Measurements from ENCODE around the gene KRTAP10-6.
"Not testable (repeated sequence)": the region's sequence is repeated elsewhere in the genome, so short reads cannot be mapped to it uniquely, and the experiment has no call there.

The KRTAP10-6 gene

GRCh38 chr21:44599264-44600029 is 7.1 kb upstream of the KRTAP10-6 start:
- DNase-seq (ENCODE audit: low read depth), result no peak

GRCh38 chr21:44598061-44598460 is 5.8 kb upstream of the KRTAP10-6 start:
- DNase-seq (ENCODE audit: low read depth), result no peak

GRCh38 chr21:44596068-44596725 is 3.9 kb upstream of the KRTAP10-6 start:
- DNase-seq (ENCODE audit: low read depth), result no peak

DNA sequence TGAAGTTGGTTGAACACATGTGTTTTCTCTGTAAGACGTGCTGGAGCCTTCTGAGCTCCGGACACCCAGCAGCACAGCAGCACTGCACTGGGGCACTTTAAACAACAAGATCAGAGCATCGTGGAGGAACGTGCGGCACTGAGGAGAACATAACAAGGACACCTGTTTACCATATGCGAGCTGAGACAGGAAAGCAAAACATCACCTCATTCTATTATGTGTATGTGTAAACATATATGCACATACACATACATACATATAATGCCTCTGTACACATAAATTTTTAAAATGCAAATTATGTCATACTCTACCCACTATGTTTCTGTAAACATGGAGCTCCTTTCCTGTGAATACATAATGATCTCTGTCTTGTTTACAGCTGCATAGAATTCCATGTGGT is 3.2 kb upstream of the KRTAP10-6 start:
- DNase-seq (ENCODE audit: low read depth), result no peak

DNA sequence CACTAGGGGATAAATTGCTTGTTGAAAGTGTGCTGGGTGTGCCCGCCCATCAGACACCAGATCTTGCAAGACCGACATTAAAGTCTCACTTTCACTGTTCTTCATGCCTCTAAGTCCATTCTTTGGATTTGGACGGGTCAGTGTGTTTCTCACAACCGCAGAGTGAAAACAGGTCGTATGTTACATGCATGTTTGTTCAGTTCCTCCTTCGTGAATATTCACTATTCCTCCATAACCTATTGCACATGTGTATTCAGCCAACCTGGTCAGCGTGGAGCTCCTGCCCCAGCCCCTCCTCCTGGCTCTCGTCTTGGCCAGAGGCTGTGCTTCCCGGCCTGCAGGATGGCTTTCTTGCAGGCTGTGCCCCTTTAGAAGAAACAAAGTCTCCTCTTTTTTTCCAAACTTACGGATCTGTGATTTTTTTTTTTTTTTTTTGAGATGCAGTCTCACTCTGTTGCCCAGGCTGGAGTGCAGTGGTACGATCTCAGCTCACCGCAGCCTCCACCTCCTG is 2.2 kb upstream of the KRTAP10-6 start:
- DNase-seq (ENCODE audit: low read depth), result no peak

DNA sequence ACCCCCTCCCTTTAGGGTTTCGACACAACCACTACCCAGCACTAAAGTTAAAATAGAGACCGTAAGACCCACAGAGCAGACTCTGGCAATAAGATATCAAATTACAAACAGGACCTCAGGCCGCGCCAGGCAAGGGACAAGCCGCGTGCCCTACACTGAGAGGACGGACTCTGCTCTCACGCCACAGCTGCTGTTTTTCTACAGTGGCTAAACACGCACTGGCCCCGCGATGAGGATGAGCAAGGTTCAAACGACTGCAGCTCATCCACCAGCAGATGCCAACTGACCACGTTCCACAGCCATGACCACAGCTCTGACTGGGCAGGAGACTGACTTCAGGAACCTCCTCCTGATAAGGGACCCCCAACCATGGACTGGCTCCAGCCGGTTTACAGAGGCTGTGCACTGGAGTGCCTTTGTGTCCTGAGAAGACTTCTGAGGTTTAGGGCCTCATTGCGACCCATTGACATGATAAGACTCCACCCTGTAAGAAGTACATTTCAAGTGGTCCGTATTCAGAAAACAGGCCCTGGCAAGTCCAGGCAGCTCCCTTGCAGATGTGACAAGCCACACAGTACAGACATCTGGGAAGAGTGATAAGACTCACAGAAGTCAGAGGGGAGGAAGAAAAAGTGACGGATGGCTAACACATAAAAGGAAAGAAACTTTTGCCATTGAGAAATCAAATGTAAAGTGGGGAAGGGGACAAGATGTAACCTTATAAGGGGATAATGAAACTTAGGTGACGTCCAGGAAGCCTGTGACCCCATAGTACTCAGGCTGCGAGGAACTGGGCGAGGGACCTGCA is 1.5 kb upstream of the KRTAP10-6 start:
- DNase-seq (ENCODE audit: low read depth), result no peak

DNA sequence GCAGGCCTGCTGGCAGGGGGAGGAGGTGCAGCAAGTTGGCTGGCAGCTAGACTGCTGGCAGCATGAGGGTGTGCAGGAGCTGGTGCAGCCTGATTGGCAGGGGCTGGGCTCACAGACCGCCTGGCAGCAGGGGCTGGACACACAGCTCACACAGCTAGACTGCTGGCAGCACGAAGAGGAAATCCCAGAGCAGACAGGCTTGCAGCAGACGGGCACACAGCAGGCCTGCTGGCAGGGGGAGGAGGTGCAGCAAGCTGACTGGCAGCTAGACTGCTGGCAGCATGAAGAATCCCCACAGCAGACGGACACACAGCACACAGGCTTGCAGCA is 539 bp downstream of the KRTAP10-6 start:
- DNase-seq (ENCODE audit: low read depth), result not testable (repeated sequence)

DNA sequence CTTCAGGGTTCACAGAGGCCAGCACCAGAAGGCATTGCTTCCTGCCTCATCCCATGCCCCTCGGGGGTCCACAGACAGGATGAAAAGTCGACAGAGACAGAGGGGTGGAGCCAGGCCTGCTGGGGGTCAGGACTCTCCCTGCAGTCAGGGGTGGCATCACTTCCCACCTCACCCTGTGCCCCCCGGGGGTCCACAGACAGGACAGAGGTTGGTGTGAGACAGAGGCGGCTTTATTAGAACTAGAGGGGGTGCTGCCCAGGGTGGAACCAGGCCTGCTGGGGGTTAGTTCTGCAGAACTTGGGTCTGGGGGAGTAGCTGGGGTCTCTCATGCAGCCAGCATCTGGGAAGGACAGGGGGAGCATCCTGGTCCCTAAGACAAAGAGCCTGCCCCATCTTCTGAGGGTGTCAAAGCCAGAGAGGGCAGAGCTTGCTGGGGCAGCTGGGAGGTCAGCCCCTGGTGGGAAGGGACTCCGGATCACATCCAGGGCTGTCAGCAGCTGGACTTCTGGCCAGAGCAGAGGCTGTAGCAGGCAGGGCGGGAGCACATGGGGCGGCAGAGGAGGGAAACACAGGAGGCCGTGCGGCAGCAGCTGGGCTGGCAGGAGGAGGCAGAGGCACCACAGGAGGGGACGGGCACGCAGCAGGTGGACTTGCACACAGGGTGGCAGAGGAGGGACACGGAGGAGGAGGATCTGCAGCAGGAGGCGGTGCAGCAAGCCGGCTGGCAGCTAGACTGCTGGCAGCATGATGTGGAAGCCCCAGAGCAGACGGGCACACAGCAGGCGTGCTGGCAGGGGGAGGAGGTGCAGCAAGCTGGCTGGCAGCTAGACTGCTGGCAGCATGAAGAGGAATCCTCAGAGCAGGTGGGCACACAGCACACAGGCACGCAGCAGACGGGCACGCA is 1.2 kb downstream of the KRTAP10-6 start:
- not testable (repeated sequence) for DNase-seq (ENCODE audit: low read depth)

DNA sequence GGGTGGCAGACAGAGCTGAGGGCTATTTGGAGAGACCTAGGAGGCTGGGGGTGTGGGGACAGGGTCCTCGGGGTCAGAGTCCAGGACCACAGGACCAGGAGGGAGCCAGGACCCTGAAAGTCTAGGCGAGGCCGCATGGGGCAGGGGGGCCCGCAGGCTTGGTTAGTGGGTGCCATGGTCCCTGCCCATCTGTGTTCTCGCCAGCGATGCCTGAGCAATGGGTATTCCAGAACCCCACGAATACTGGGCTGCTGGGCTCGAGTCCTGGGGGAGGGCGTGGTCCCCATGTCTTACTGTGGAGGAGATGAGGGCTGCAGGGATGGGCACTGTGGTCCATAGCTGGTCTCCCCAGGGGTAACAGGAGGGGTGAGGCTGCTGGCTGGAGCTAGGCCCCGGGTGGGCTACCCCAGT is 2.0 kb downstream of the KRTAP10-6 start:
- no peak for DNase-seq (ENCODE audit: low read depth)

- no peak for DNase-seq (ENCODE audit: low read depth)
Observed at GRCh38 chr21:44589586-44590305, 2.6 kb downstream of the KRTAP10-6 start.

- DNase-seq (ENCODE audit: low read depth), result no peak
Observed at GRCh38 chr21:44589094-44589493, 3.2 kb downstream of the KRTAP10-6 start.

DNA sequence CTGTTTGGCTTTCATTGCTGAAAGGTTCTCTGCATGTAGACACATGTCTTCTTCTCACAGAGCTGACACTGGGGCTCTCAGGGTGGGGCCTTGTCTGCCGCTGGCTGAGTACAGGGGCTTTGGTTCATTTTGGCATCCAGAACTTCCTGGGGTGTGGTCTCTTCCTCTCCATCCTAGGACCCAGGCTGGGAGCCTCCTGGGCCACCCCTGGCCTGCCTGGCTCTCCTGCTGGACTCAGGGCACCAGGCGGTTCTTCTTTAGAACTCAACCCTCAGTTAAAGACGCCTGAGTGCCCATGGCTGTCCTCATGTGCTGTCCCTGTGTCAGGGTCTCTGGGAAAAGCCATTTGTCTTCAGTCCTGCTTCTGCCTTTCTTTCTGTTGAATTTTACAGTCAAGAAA is 6.4 kb downstream of the KRTAP10-6 start:
- DNase-seq (ENCODE audit: low read depth), result no peak

DNA sequence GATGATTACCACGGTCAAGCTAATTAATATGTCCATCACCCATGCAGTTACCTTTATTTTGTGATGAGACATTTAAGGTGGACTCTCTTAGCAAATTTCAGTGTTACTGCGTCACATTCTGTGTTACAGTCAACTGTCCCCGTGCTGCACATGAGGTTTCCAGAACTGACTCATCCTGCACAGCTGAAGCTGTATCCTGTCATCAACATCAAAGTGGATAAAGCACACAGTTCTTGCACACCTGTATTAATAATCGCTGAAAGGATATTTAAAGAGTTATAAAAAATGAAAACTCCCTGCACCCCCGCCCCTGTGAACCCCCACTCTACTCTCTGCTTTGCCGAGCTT is 8.5 kb downstream of the KRTAP10-6 start:
- DNase-seq (ENCODE audit: low read depth), result no peak

DNA sequence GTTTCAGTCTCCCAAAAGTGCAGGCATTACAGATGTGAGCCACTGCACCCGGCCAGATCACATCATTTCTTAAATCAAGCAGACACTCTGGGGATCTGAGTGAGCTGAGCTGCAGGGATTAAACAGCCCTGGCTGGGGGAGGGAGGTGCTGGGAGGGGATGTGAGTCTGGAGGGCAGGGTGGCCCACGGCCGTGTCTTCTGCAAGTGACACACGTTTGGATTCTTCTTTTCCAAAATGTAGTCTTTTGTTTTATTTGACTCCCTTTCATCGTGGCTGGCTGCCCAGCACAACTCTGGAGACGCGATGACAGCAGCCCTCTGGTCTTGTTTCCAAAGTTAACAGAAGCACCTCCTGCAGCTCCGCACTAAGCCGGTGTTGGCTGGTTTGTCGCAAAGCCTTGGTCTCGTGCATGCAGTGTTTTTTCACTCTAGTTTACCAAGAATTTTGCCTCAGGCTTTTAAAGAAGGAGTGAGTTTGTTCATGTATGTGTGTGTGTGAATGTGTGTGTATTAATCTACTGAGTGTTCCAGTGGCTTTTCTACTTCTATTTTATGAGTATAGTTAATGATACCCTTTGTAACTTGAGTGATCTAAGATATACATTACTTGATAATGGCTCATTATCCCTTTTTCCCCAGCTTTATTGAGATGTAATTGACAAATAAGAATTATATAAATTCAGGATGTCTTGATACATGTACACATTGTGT is 9.1 kb downstream of the KRTAP10-6 start:
- DNase-seq (ENCODE audit: low read depth), result no peak

DNA sequence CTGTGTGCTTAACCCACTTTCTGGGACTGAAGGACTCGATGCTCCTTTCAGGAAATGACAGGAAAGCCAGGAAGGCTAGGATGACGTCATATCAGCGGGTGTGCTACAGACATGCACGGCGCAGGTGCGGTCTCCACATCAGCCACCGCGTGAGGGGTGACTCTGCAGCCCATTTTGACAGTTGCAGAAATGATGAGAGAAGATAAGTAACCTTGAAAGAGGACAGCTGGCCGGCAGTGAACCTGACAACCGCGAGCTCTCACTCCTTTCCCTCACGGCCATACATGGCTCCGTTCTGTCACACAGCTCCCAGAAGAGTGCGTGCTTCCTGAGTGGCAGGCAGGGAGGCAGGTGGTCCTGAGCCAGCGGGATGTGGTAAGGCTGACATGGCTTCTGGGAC is 10.2 kb downstream of the KRTAP10-6 start:
- no peak for DNase-seq (ENCODE audit: low read depth)

GRCh38 chr21:44581158-44581557 is 11.1 kb downstream of the KRTAP10-6 start:
- DNase-seq (ENCODE audit: low read depth), result no peak

DNA sequence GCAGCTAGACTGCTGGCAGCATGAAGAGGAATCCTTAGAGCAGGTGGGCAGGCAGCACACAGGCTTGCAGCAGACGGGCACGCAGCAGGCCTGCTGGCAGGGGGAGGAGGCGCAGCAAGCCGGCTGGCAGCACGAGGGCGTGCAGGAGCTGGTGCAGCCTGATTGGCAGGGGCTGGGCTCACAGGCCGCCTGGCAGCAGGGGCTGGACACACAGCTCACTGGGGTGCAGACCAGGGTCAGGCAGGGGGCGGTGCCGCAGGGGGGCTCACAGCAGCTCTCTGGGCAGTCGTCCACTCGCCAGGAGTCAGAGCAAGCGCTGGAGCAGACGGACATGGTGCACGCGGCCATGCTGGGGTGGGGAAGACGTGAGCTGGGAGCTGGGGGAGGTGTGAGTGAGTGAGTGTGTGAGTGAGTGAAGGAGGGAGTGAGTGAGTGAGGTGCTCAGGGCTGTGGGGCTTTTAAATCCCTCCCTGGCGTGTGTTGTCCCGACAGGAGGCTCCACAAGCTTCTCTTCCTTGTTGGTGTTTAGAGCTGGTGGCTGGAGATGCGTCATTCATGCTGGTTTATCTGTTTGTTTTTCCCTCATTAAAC is 12.0 kb downstream of the KRTAP10-6 start, which contains the start of gene KRTAP10-5:
KRTAP10-5 (minus strand) TSS at position 374 of the 591 bp plus-strand sequence; CDS start at position 348, 26 bp downstream.
- not testable (repeated sequence) for DNase-seq (ENCODE audit: low read depth)

DNA sequence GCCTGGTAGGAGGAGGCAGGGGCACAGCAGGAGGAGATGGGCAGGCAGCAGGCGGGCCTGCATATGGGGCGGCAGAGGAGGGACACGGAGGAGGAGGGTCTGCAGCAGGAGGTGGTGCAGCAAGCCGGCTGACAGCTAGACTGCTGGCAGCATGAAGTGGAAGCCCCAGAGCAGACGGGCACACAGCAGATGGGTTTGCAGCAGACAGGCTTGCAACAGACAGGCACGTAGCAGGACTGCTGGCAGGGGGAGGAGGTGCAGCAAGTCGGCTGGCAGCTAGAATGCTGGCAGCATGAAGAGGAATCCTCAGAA is 12.5 kb downstream of the KRTAP10-6 start:
- DNase-seq (ENCODE audit: low read depth), result no peak

GRCh38 chr21:44579056-44579832 is 13.1 kb downstream of the KRTAP10-6 start:
- DNase-seq (ENCODE audit: low read depth), result no peak

Data from activated T-cell treated with anti-CD3 and anti-CD28 coated beads for 1 hour (primary cell).